ENCODE measurements around the gene MEN1.

The MEN1 gene

GRCh38 chr11:64759722-64760719, 50.3 kb downstream of the MEN1 start, which contains the start of gene PYGM:
PYGM (minus strand) TSS chr11:64759974; CDS start chr11:64759898, 76 bp downstream.
- H3K4me3 ChIP-seq (ENCODE audit: low read length) = no peak within 1 kb of the TSS
- no peak within 1 kb of the TSS for H3K27ac ChIP-seq (ENCODE audit: low read length)
- H3K9me3 ChIP-seq (ENCODE audit: control insufficient read depth, insufficient read depth, low read length) = no peaks in the 10 kb centered on the region
- peaks cover 27% of the 10 kb centered on the region for H3K4me1 ChIP-seq (ENCODE audit: control insufficient read depth, insufficient read depth, low read length)
- DNase-seq (ENCODE audit: low read depth, low spot score) = no peak
- no CpG with 5 or more reads among the region's 24 CpGs for WGBS (ENCODE audit: insufficient coverage, insufficient read length)
- peaks cover 4% of the 10 kb centered on the region for H3K36me3 ChIP-seq (ENCODE audit: control insufficient read depth, insufficient read depth, low read length)
- no peaks in the 10 kb centered on the region for H3K27me3 ChIP-seq (ENCODE audit: control insufficient read depth, insufficient read depth, low read length)

- H3K4me3 ChIP-seq (ENCODE audit: low read length) = no peak overlapping the region
- no peaks in the 10 kb centered on the region; the same call in 1 of the 2 replicates for H3K36me3 ChIP-seq (ENCODE audit: control insufficient read depth, insufficient read depth, low read length)
- peaks cover 25% of the 10 kb centered on the region for H3K4me1 ChIP-seq (ENCODE audit: control insufficient read depth, insufficient read depth, low read length)
- DNase-seq (ENCODE audit: low read depth, low spot score) = no peak
- H3K27me3 ChIP-seq (ENCODE audit: control insufficient read depth, insufficient read depth, low read length) = no peaks in the 10 kb centered on the region
- no peak overlapping the region for H3K27ac ChIP-seq (ENCODE audit: low read length)
- WGBS (ENCODE audit: insufficient coverage, insufficient read length) = no CpG with 5 or more reads among the region's 21 CpGs
- no peaks in the 10 kb centered on the region for H3K9me3 ChIP-seq (ENCODE audit: control insufficient read depth, insufficient read depth, low read length)
Measured at GRCh38 chr11:64759131-64759721, 51.1 kb downstream of the MEN1 start.

GRCh38 chr11:64758330-64759079, 51.8 kb downstream of the MEN1 start:
- WGBS (ENCODE audit: insufficient coverage, insufficient read length) = no CpG with 5 or more reads among the region's 15 CpGs
- Histone ChIP-seq H3K4me1 (ENCODE audit: control insufficient read depth, insufficient read depth, low read length) (peaks cover 20% of the 10 kb centered on the region), H3K27ac (ENCODE audit: low read length) (no peak overlapping the region), H3K9me3 (ENCODE audit: control insufficient read depth, insufficient read depth, low read length) (no peaks in the 10 kb centered on the region), H3K36me3 (ENCODE audit: control insufficient read depth, insufficient read depth, low read length) (no peaks in the 10 kb centered on the region; the same call in 1 of the 2 replicates), H3K4me3 (ENCODE audit: low read length) (no peak overlapping the region), H3K27me3 (ENCODE audit: control insufficient read depth, insufficient read depth, low read length) (no peaks in the 10 kb centered on the region)
- DNase-seq (ENCODE audit: low read depth, low spot score) = no peak

GRCh38 chr11:64757549-64758329, 52.6 kb downstream of the MEN1 start:
- H3K36me3 ChIP-seq (ENCODE audit: control insufficient read depth, insufficient read depth, low read length) = no peaks in the 10 kb centered on the region; the same call in 1 of the 2 replicates
- no peak overlapping the region for H3K4me3 ChIP-seq (ENCODE audit: low read length)
- no CpG with 5 or more reads among the region's 19 CpGs for WGBS (ENCODE audit: insufficient coverage, insufficient read length)
- peaks cover 16% of the 10 kb centered on the region for H3K4me1 ChIP-seq (ENCODE audit: control insufficient read depth, insufficient read depth, low read length)
- DNase-seq (ENCODE audit: low read depth, low spot score) = no peak
- no peaks in the 10 kb centered on the region for H3K9me3 ChIP-seq (ENCODE audit: control insufficient read depth, insufficient read depth, low read length)
- no peaks in the 10 kb centered on the region for H3K27me3 ChIP-seq (ENCODE audit: control insufficient read depth, insufficient read depth, low read length)
- H3K27ac ChIP-seq (ENCODE audit: low read length) = no peak overlapping the region

GRCh38 chr11:64755681-64756361, 54.5 kb downstream of the MEN1 start:
- WGBS (ENCODE audit: insufficient coverage, insufficient read length) = no CpG with 5 or more reads among the region's 13 CpGs
- DNase-seq (ENCODE audit: low read depth, low spot score) = no peak
- H3K9me3 ChIP-seq (ENCODE audit: control insufficient read depth, insufficient read depth, low read length) = no peaks in the 10 kb centered on the region
- peaks cover 13% of the 10 kb centered on the region for H3K4me1 ChIP-seq (ENCODE audit: control insufficient read depth, insufficient read depth, low read length)
- no peak overlapping the region for H3K4me3 ChIP-seq (ENCODE audit: low read length)
- no peaks in the 10 kb centered on the region for H3K27me3 ChIP-seq (ENCODE audit: control insufficient read depth, insufficient read depth, low read length)
- no peaks in the 10 kb centered on the region; the same call in 1 of the 2 replicates for H3K36me3 ChIP-seq (ENCODE audit: control insufficient read depth, insufficient read depth, low read length)
- H3K27ac ChIP-seq (ENCODE audit: low read length) = no peak overlapping the region

- H3K4me1 ChIP-seq (ENCODE audit: control insufficient read depth, insufficient read depth, low read length) = peaks cover 9% of the 10 kb centered on the region
- H3K27me3 ChIP-seq (ENCODE audit: control insufficient read depth, insufficient read depth, low read length) = no peaks in the 10 kb centered on the region
- H3K4me3 ChIP-seq (ENCODE audit: low read length) = no peak overlapping the region
- H3K27ac ChIP-seq (ENCODE audit: low read length) = no peak overlapping the region
- H3K9me3 ChIP-seq (ENCODE audit: control insufficient read depth, insufficient read depth, low read length) = no peaks in the 10 kb centered on the region
- WGBS (ENCODE audit: insufficient coverage, insufficient read length) = no CpG with 5 or more reads among the region's 21 CpGs
- no peak for DNase-seq (ENCODE audit: low read depth, low spot score)
- H3K36me3 ChIP-seq (ENCODE audit: control insufficient read depth, insufficient read depth, low read length) = no peaks in the 10 kb centered on the region
Measured at GRCh38 chr11:64754919-64755662, 55.3 kb downstream of the MEN1 start.

GRCh38 chr11:64754124-64754918, 56.0 kb downstream of the MEN1 start:
- no peak for DNase-seq (ENCODE audit: low read depth, low spot score)
- Histone ChIP-seq H3K4me3 (ENCODE audit: low read length) (no peak overlapping the region), H3K27me3 (ENCODE audit: control insufficient read depth, insufficient read depth, low read length) (no peaks in the 10 kb centered on the region), H3K9me3 (ENCODE audit: control insufficient read depth, insufficient read depth, low read length) (no peaks in the 10 kb centered on the region), H3K4me1 (ENCODE audit: control insufficient read depth, insufficient read depth, low read length) (peaks cover 4% of the 10 kb centered on the region), H3K27ac (ENCODE audit: low read length) (no peak overlapping the region), H3K36me3 (ENCODE audit: control insufficient read depth, insufficient read depth, low read length) (no peaks in the 10 kb centered on the region)
- no CpG with 5 or more reads among the region's 26 CpGs for WGBS (ENCODE audit: insufficient coverage, insufficient read length)
